CD14-positive monocyte (primary cell): ENCODE data around the gene FBXO8. TPM values are rescaled to one million over a fixed set of nuclear protein-coding genes. Genes with fewer than 3 reads are reported as not detected.

Experiments
- DNase-seq, 3 donors: peaks; one replicate each; pipeline ENCODE4 v3.0.0-alpha.2; 2011 to 2022
- H2AFZ ChIP-seq: 2 replicates; pipeline ENCODE4 v1.6.0; 2012; ENCODE audit warnings: mild to moderate bottlenecking, low read depth, low read length, inconsistent platforms; ENCODE audit not compliant: insufficient read depth, poor library complexity, severe bottlenecking
- H3K27ac ChIP-seq, 2 donors: 1 replicate in 1 of 2; 2 replicates in 1 of 2; pipeline ENCODE4 v1.5.1; 2012 to 2013; ENCODE audit warnings: low read length in 2 of 2, control low read depth in 1 of 2, inconsistent platforms in 1 of 2, low read depth in 1 of 2, mild to moderate bottlenecking in 1 of 2
- H3K27me3 ChIP-seq, 2 donors: one replicate each; pipeline versions ENCODE4 v1.6.0 to v1.6.1; 2011 to 2013; ENCODE audit warnings: low read length in 2 of 2; ENCODE audit not compliant: control insufficient read depth in 2 of 2, insufficient read depth in 2 of 2
- H3K36me3 ChIP-seq, 2 donors: replicated peaks in 1 of 2; 1 replicate in 1 of 2; 2 replicates in 1 of 2; pipeline versions ENCODE4 v1.5.1 to v1.6.1; 2012 to 2013; ENCODE audit warnings: low read length in 2 of 2, control low read depth in 1 of 2, inconsistent platforms in 1 of 2, mild to moderate bottlenecking in 1 of 2; ENCODE audit not compliant: insufficient read depth in 2 of 2, control insufficient read depth in 1 of 2
- H3K4me1 ChIP-seq, 2 donors: 1 replicate in 1 of 2; 2 replicates in 1 of 2; pipeline versions ENCODE4 v1.5.1 to v1.6.1; 2012 to 2013; ENCODE audit warnings: low read length in 2 of 2, control low read depth in 1 of 2, inconsistent platforms in 1 of 2, mild to moderate bottlenecking in 1 of 2, moderate library complexity in 1 of 2; ENCODE audit not compliant: insufficient read depth in 2 of 2, control insufficient read depth in 1 of 2
- H3K4me2 ChIP-seq: replicated peaks from 2 replicates; pipeline ENCODE3; 2012; ENCODE audit warnings: low read length, moderate library complexity, mild to moderate bottlenecking; ENCODE audit not compliant: poor library complexity, severe bottlenecking; ENCODE audit errors: extremely low read depth
- H3K4me3 ChIP-seq, 3 experiments: fragments of 200-600 bp in 1 of 3; sonication (generic) in 1 of 3; replicated peaks in 1 of 3; 1 replicate in 2 of 3; 2 replicates in 1 of 3; pipeline ENCODE4 v1.5.1; 2011 to 2013; ENCODE audit warnings: low read length in 3 of 3, mild to moderate bottlenecking in 3 of 3, control low read depth in 2 of 3, low read depth in 2 of 3, inconsistent platforms in 1 of 3, moderate library complexity in 1 of 3
- H3K79me2 ChIP-seq: 2 replicates; pipeline ENCODE4 v1.6.0; 2012; ENCODE audit warnings: mild to moderate bottlenecking, control low read depth, inconsistent platforms, low read length, moderate library complexity; ENCODE audit not compliant: insufficient read depth
- H3K9ac ChIP-seq: 2 replicates; pipeline ENCODE4 v1.6.0; 2017; ENCODE audit warnings: low read length, mild to moderate bottlenecking; ENCODE audit not compliant: insufficient read depth, poor library complexity, severe bottlenecking
- H3K9me3 ChIP-seq, 2 donors: replicated peaks in 1 of 2; 1 replicate in 1 of 2; 2 replicates in 1 of 2; pipeline versions ENCODE4 v1.5.1 to v1.6.1; 2012 to 2013; ENCODE audit warnings: low read length in 2 of 2, control low read depth in 1 of 2; ENCODE audit not compliant: control insufficient read depth in 1 of 2, insufficient read depth in 1 of 2
- H4K20me1 ChIP-seq: 2 replicates; pipeline ENCODE4 v1.6.0; 2012; ENCODE audit warnings: mild to moderate bottlenecking, low read length, control low read depth, moderate library complexity; ENCODE audit not compliant: insufficient read depth
- H3K27ac Mint-ChIP-seq, 7 donors: one replicate each; pipeline ENCODE4 v1.8.0; 2020; ENCODE audit warnings: mild to moderate bottlenecking in 7 of 7, mixed read lengths in 7 of 7, moderate library complexity in 6 of 7, inconsistent platforms in 2 of 7
- H3K27me3 Mint-ChIP-seq, 3 donors: one replicate each; pipeline ENCODE4 v1.8.0; 2021 to 2022; ENCODE audit warnings: low read depth in 3 of 3, mild to moderate bottlenecking in 3 of 3, mixed read lengths in 3 of 3, moderate library complexity in 3 of 3, inconsistent platforms in 1 of 3
- H3K36me3 Mint-ChIP-seq, 2 donors: one replicate each; pipeline ENCODE4 v1.8.0; 2020; ENCODE audit warnings: mixed read lengths in 2 of 2, inconsistent platforms in 1 of 2, mild to moderate bottlenecking in 1 of 2
- H3K4me1 Mint-ChIP-seq: one replicate; pipeline ENCODE4 v1.8.0; 2020; ENCODE audit warnings: mild to moderate bottlenecking, mixed read lengths
- H3K4me3 Mint-ChIP-seq, 2 donors: one replicate each; pipeline ENCODE4 v1.8.0; 2020; ENCODE audit warnings: mild to moderate bottlenecking in 2 of 2, mixed read lengths in 2 of 2, moderate library complexity in 1 of 2
- H3K9me3 Mint-ChIP-seq, 7 donors: one replicate each; pipeline ENCODE4 v1.8.0; 2020 to 2022; ENCODE audit warnings: mixed read lengths in 7 of 7, mild to moderate bottlenecking in 6 of 7, moderate library complexity in 6 of 7, inconsistent platforms in 2 of 7
- WGBS: methylation state at CpG from one replicate; pipeline ENCODE4 v1.1.5; 2013; ENCODE audit warnings: missing lambda C conversion rate; ENCODE audit not compliant: insufficient coverage; 5-methylcytosine and 5-hydroxymethylcytosine counted together
- intact Hi-C, 2 donors: fragments of 100-400 bp; cut with micrococcal nuclease; formaldehyde crosslinking; loops; one replicate each; pipeline versions ENCODE4 v1.15.0 to v1.15.1; 2023
- polyA plus RNA-seq, 3 donors: library from polyadenylated mRNA; depleted of rRNA in 1 of 3; unstranded in 2 of 3; stranded (reverse) in 1 of 3; fragments of 300-500 nt in 2 of 3; fragments of >200 nt in 1 of 3; fragmentation: Illumina TruSeq in 2 of 3; gene quantifications; 1 replicate in 2 of 3; 2 replicates in 1 of 3; pipeline ENCODE4 v1.2.3, GENCODE V29; 2012 to 2021
- TF ChIP-seq, protein P1 (sequence below): fragments of 200-600 bp; IDR thresholded peaks from one replicate; pipeline ENCODE4 v1.8.0; 2022; ENCODE audit warnings: antibody characterized with exemption, mild to moderate bottlenecking

FBXO8 gene
- polyA plus RNA-seq, 3 donors = 3.9 to 6.5 (median 5.4) TPM

DNA sequence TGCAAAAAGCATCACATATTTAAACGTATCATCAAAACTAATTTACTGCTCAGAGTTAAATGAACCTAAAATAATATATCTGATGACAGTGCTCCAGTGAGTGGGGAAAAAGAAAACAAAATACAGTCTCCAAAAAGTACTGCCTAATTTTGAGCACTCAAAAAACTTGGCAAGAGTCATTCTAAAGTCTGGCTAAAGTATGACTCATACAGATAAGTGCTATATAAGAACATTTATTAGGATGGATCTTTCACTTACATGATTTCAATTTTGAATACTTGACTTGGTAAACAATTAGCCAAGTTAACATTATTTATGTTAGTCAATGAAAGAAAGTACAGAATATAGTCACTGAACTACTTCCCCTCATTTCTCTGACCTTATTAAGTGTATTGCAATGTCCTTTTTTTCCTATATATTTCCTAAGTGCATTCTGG is 27.2 kb downstream of the FBXO8 start:
- Histone ChIP-seq H2AFZ (no peak overlapping the region), H4K20me1 (no peaks in the 10 kb centered on the region), H3K4me3 (no peak overlapping the region), H3K36me3 (peaks cover 16 to 63% of the 10 kb centered on the region in 2 donors), H3K79me2 (peaks cover 3% of the 10 kb centered on the region), H3K27me3 (no peaks in the 10 kb centered on the region), H3K9ac (no peak overlapping the region), H3K4me2 (no peak overlapping the region), H3K4me1 (no peaks in the 10 kb centered on the region), H3K27ac (no peak overlapping the region), H3K9me3 (no peaks in the 10 kb centered on the region)
- intact Hi-C loops = no loop called here
- DNase-seq = no peak
- Mint-ChIP-seq H3K4me3 (no peak overlapping the region), H3K4me1 (peaks cover 4% of the 10 kb centered on the region), H3K27ac (no peak overlapping the region), H3K36me3 (peaks cover 15 to 33% of the 10 kb centered on the region in 2 donors), H3K27me3 (no peaks in the 10 kb centered on the region), H3K9me3 (no peaks in the 10 kb centered on the region)
- TF ChIP-seq, protein P1, sequence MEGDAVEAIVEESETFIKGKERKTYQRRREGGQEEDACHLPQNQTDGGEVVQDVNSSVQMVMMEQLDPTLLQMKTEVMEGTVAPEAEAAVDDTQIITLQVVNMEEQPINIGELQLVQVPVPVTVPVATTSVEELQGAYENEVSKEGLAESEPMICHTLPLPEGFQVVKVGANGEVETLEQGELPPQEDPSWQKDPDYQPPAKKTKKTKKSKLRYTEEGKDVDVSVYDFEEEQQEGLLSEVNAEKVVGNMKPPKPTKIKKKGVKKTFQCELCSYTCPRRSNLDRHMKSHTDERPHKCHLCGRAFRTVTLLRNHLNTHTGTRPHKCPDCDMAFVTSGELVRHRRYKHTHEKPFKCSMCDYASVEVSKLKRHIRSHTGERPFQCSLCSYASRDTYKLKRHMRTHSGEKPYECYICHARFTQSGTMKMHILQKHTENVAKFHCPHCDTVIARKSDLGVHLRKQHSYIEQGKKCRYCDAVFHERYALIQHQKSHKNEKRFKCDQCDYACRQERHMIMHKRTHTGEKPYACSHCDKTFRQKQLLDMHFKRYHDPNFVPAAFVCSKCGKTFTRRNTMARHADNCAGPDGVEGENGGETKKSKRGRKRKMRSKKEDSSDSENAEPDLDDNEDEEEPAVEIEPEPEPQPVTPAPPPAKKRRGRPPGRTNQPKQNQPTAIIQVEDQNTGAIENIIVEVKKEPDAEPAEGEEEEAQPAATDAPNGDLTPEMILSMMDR = no peak
- WGBS = no CpG with 5 or more reads among the region's 1 CpG

DNA sequence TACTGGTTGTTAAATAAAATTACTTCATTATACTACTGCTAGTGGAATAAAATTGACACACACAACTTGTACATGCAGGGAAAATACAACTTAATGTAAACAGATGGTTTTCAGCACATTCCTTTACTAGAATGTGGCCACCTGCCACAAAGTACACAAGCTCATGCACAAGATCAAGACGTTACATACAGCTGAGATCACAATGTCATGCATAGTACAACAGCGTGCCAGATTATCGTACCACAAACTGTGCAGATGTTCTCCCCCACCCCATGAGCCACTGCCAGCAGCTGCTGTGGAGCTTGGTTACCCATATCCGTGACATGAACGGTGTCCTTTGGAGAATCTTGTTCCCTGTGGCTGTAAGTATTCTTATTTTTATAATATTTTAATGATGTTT is 27.7 kb downstream of the FBXO8 start:
- H3K4me1 ChIP-seq = no peaks in the 10 kb centered on the region
- no peaks in the 10 kb centered on the region for H3K27me3 ChIP-seq
- no peaks in the 10 kb centered on the region for H3K27me3 Mint-ChIP-seq
- H3K4me3 ChIP-seq = no peak overlapping the region
- no peak overlapping the region for H3K27ac Mint-ChIP-seq
- TF ChIP-seq, protein P1 = no peak
- H3K36me3 ChIP-seq = peaks cover 16 to 63% of the 10 kb centered on the region in 2 donors
- no peak overlapping the region for H2AFZ ChIP-seq
- peaks cover 4% of the 10 kb centered on the region for H3K4me1 Mint-ChIP-seq
- no peaks in the 10 kb centered on the region for H4K20me1 ChIP-seq
- no peak overlapping the region for H3K9ac ChIP-seq
- H3K4me3 Mint-ChIP-seq = no peak overlapping the region
- H3K36me3 Mint-ChIP-seq = peaks cover 15 to 33% of the 10 kb centered on the region in 2 donors
- intact Hi-C loops = no loop called here
- no peaks in the 10 kb centered on the region for H3K9me3 Mint-ChIP-seq
- H3K9me3 ChIP-seq = no peaks in the 10 kb centered on the region
- 100% methylated on average over 3 of the region's 5 CpGs for WGBS
- H3K4me2 ChIP-seq = no peak overlapping the region
- H3K27ac ChIP-seq = no peak overlapping the region
- H3K79me2 ChIP-seq = peaks cover 3% of the 10 kb centered on the region
- DNase-seq = no peak
